Stimulated activated CD8-positive, alpha-beta memory T cell treated with anti-CD3 and anti-CD28 coated beads, Interleukin-12 subunit alpha, Interleukin-12 subunit beta, amount 100 ng/mL, for 4 hours (primary cell): Measurements from ENCODE around the gene KLF17.

Source experiments
- DNase-seq: peaks from one replicate; pipeline ENCODE4 v3.0.0-alpha.2; 2020; ENCODE audit warnings: low read depth

Gene KLF17

GRCh38 chr1:44154049-44154448 is 35.4 kb downstream of the KLF17 start:
- no peak for DNase-seq

DNA sequence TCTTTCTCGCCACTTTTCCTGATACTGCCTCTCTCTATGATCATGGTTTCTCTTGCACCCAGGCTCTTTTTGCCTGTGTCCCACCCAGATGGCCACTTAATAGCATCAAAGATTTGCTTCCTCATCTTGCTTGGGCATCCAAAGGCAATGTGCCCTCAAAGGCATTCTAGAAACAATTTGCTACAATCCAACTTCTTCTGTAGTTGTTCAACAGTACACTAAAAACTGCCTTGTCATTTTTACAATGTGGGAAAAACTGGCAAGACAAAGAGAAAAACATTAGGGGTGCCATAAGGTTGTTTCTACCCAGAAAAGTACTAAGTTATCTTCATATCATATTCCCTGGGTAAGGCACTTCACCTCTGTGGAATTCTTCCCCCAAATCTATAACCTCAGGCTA is 39.3 kb downstream of the KLF17 start:
- no peak for DNase-seq

GRCh38 chr1:44158871-44159270 is 40.2 kb downstream of the KLF17 start:
- no peak for DNase-seq

- DNase-seq, result no peak
Measured at GRCh38 chr1:44161546-44161945, 42.9 kb downstream of the KLF17 start.

- no peak for DNase-seq
Measured at GRCh38 chr1:44168520-44169098, 50.0 kb downstream of the KLF17 start.

DNA sequence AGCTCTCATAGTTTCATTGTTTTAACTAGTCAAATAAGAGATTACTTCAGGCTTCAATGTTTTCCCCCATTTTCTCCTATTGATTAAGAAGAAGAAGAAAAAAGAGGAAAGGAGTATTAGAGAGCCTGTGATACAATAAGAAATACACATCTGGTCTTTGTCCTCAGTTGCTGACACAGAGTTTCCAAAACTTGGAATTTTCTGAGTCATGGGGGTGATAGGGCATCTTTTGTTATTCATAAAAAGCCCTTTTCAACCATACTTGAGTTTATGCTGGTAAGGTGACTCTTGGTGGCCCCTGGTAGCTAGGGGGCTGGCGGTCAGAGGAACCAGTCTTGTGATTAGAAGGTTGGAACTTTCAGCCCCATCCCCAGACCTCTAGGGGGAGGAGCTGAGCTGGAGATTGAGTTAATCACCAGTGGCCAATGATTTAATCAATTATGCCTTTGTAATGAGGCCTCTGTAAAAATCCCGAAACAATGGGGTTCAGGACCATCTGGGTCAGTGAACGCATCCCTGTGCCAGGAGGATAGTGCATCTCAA is 51.7 kb downstream of the KLF17 start:
- DNase-seq, result no peak

DNA sequence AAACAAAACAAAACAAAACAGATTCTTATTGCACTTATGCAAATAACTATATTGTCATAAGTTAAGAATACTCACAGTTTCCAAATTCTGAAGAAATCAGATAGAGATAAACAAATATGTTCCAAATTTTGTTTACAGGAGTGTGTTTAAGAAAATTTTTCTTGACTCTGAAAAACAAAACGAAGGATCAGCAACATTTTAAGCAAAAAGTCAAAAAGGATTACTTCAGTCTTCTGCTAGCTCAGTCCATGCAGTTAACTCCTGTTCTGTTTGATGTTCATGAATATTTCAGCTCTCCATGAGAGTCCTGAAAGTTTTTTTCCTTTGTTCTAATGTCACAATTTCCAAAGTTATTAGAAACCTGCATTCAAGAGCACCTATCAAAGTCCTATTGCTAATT is 56.0 kb downstream of the KLF17 start:
- no peak for DNase-seq
